ENCODE results near the gene ADAM12. TPM values are rescaled to one million over a fixed set of nuclear protein-coding genes. Genes with fewer than 3 reads are reported as not detected.

Gene ADAM12
- total and polyA plus RNA-seq, 2 donors from 2014 or later: 0.26 to 3.3 TPM

- no peak for TF ChIP-seq CTCF (IDR thresholded peaks at IDR 0.05; ENCODE audit: borderline replicate concordance, extremely low read depth, insufficient read depth)
- peaks cover 3 to 4% (median 3%) of the 10 kb centered on the region in 3 donors for H3K4me1 ChIP-seq (ENCODE audit: control insufficient read depth in 2 of 3, insufficient read depth in 2 of 3, low read depth in 1 of 3, low read length in 3 of 3)
- H3K27ac ChIP-seq (ENCODE audit: low read depth in 2 of 2, low read length in 2 of 2): no peak overlapping the region
- no peak for FAIRE-seq
- no peak overlapping the region for H3K4me3 ChIP-seq (ENCODE audit: low read length in 3 of 3)
- no peaks in the 10 kb centered on the region for H3K27me3 ChIP-seq (ENCODE audit: control insufficient read depth, insufficient read depth, low read length)
- DNase-seq: no peak
- H3K36me3 ChIP-seq (ENCODE audit: control insufficient read depth in 2 of 3, insufficient read depth in 3 of 3, low read length in 3 of 3): no peaks in the 10 kb centered on the region
- intact Hi-C loops (cut with DNase I): no loop called here
- no peak overlapping the region for H3K9ac ChIP-seq (ENCODE audit: low read length in 3 of 3)
- H3K9me3 ChIP-seq (ENCODE audit: control insufficient read depth in 2 of 3, insufficient read depth in 1 of 3, low read length in 3 of 3): no peaks in the 10 kb centered on the region
These were observed 303.9 kb downstream of the ADAM12 start for GRCh38 chr10:126084369-126084768.

- Histone ChIP-seq H3K27ac (ENCODE audit: low read depth in 2 of 2, low read length in 2 of 2) (no peak overlapping the region), H3K27me3 (ENCODE audit: control insufficient read depth, insufficient read depth, low read length) (no peaks in the 10 kb centered on the region), H3K4me3 (ENCODE audit: low read length in 3 of 3) (no peak overlapping the region), H3K9me3 (ENCODE audit: control insufficient read depth in 2 of 3, insufficient read depth in 1 of 3, low read length in 3 of 3) (no peaks in the 10 kb centered on the region), H3K9ac (ENCODE audit: low read length in 3 of 3) (no peak overlapping the region), H3K4me1 (ENCODE audit: control insufficient read depth in 2 of 3, insufficient read depth in 2 of 3, low read depth in 1 of 3, low read length in 3 of 3) (peaks cover 3 to 4% (median 3%) of the 10 kb centered on the region in 3 donors), H3K36me3 (ENCODE audit: control insufficient read depth in 2 of 3, insufficient read depth in 3 of 3, low read length in 3 of 3) (no peaks in the 10 kb centered on the region)
- no peak for TF ChIP-seq CTCF (IDR thresholded peaks at IDR 0.05; ENCODE audit: borderline replicate concordance, extremely low read depth, insufficient read depth)
- no peak for DNase-seq
- no peak for FAIRE-seq
- intact Hi-C loops (cut with DNase I): no loop called here
These were observed 305.3 kb downstream of the ADAM12 start for GRCh38 chr10:126083009-126083408.

- TF ChIP-seq CTCF (IDR thresholded peaks at IDR 0.05; ENCODE audit: borderline replicate concordance, extremely low read depth, insufficient read depth): no peak
- no peak for FAIRE-seq
- H3K9me3 ChIP-seq (ENCODE audit: control insufficient read depth in 2 of 3, insufficient read depth in 1 of 3, low read length in 3 of 3): no peaks in the 10 kb centered on the region
- H3K9ac ChIP-seq (ENCODE audit: low read length in 3 of 3): no peak overlapping the region
- peaks cover 3 to 4% (median 3%) of the 10 kb centered on the region in 3 donors for H3K4me1 ChIP-seq (ENCODE audit: control insufficient read depth in 2 of 3, insufficient read depth in 2 of 3, low read depth in 1 of 3, low read length in 3 of 3)
- intact Hi-C loops (cut with DNase I): no loop called here
- no peak overlapping the region for H3K4me3 ChIP-seq (ENCODE audit: low read length in 3 of 3)
- no peak for DNase-seq
- H3K27ac ChIP-seq (ENCODE audit: low read depth in 2 of 2, low read length in 2 of 2): no peak overlapping the region
- H3K27me3 ChIP-seq (ENCODE audit: control insufficient read depth, insufficient read depth, low read length): no peaks in the 10 kb centered on the region
- no peaks in the 10 kb centered on the region for H3K36me3 ChIP-seq (ENCODE audit: control insufficient read depth in 2 of 3, insufficient read depth in 3 of 3, low read length in 3 of 3)
These were observed 306.3 kb downstream of the ADAM12 start for GRCh38 chr10:126081841-126082466.
